HCT116 (cell line): ENCODE data around the gene PPP1R12B. TPM values are rescaled to one million over a fixed set of nuclear protein-coding genes. Genes with fewer than 3 reads are reported as not detected.

Source experiments
- ATAC-seq: fragments of 200-7000 bp; cut with Tn5 transposase; 2 replicates; pipeline ENCODE4 v1.9.1; 2020; ENCODE audit warnings: mild to moderate bottlenecking, moderate library complexity
- BruUV-seq: library from RNA; stranded (reverse); fragments of 400-500 nt; replicated peaks from 2 replicates; lab custom pipeline; 2021; lab: Mats Ljungman, UMichigan
- CTCF ChIA-PET: fragments of 300-600 bp; sonication (Branson Sonifier 250); formaldehyde crosslinking; loops from one replicate; lab custom pipeline; 2021; ENCODE audit warnings: antibody characterized with exemption; lab: Charles Lee
- POLR2A ChIA-PET: fragments of 300-600, 350-600 bp; sonication (Branson Sonifier 250); formaldehyde crosslinking; loops from one replicate; lab custom pipeline; 2021; ENCODE audit warnings: antibody characterized with exemption; lab: Charles Lee
- RAD21 ChIA-PET, 2 experiments: fragments of 300-600 bp; sonication (Branson Sonifier 250); formaldehyde crosslinking; loops; one replicate each; lab custom pipeline; 2023; ENCODE audit warnings: low total read pairs in 2 of 2; ENCODE audit not compliant: uncharacterized antibody in 2 of 2, unreplicated experiment in 2 of 2, low non-redundant PET in 1 of 2; lab: Charles Lee
- DNase-seq: peaks from one replicate; pipeline ENCODE4 v3.0.0-alpha.2; 2010; ENCODE audit warnings: low read depth, low spot score
- H2AFZ ChIP-seq: fragments of 200-600 bp; shearing (Covaris generic), sonication (generic); 2 replicates; pipeline ENCODE4 v1.6.1; 2017; ENCODE audit warnings: low read depth, mixed run types, mixed read lengths, antibody characterized with exemption, low read length; ENCODE audit not compliant: poor library complexity, severe bottlenecking
- H3K27ac ChIP-seq: 2 replicates; pipeline ENCODE4 v1.5.1; 2012; ENCODE audit warnings: low read depth, low read length
- H3K27me3 ChIP-seq: fragments of 200-600 bp; sonication (generic); 2 replicates; pipeline ENCODE4 v1.6.1; 2016; ENCODE audit warnings: mixed run types, low read length, mixed read lengths; ENCODE audit not compliant: insufficient read depth
- H3K36me3 ChIP-seq, 2 experiments: fragments of 200-500 bp in 1 of 2; fragments of 200-600 bp in 1 of 2; sonication (Bioruptor generic) in 1 of 2; sonication (generic) in 1 of 2; 2 replicates each; pipeline versions ENCODE4 v1.5.1 to v1.6.1; 2014 to 2016; ENCODE audit warnings: low read length in 2 of 2, inconsistent platforms in 1 of 2, mixed read lengths in 1 of 2, mixed run types in 1 of 2; ENCODE audit not compliant: insufficient read depth in 2 of 2, control insufficient read depth in 1 of 2
- H3K4me1 ChIP-seq, 2 experiments: fragments of 200-600 bp in 1 of 2; sonication (generic) in 1 of 2; 2 replicates each; pipeline versions ENCODE4 v1.5.1 to v1.6.1; 2012 to 2017; ENCODE audit warnings: low read length in 2 of 2, inconsistent platforms in 1 of 2, mild to moderate bottlenecking in 1 of 2, mixed read lengths in 1 of 2, mixed run types in 1 of 2, moderate library complexity in 1 of 2; ENCODE audit not compliant: insufficient read depth in 2 of 2, control insufficient read depth in 1 of 2
- H3K4me2 ChIP-seq: fragments of 200-600 bp; sonication (generic); 2 replicates; pipeline ENCODE4 v1.6.1; 2017; ENCODE audit warnings: mixed run types, low read length, mixed read lengths
- H3K4me3 ChIP-seq, 2 experiments: fragments of 200-600 bp in 1 of 2; sonication (generic) in 1 of 2; replicated peaks in 1 of 2; 2 replicates each; pipeline ENCODE4 v1.5.1; 2011 to 2016; ENCODE audit warnings: low read length in 2 of 2, control low read depth in 1 of 2, low read depth in 1 of 2, mild to moderate bottlenecking in 1 of 2, mixed read lengths in 1 of 2, mixed run types in 1 of 2
- H3K79me2 ChIP-seq: fragments of 200-600 bp; sonication (generic); 2 replicates; pipeline ENCODE4 v1.6.1; 2017; ENCODE audit warnings: mild to moderate bottlenecking, mixed run types, low read length, moderate library complexity, mixed read lengths; ENCODE audit not compliant: insufficient read depth
- H3K9ac ChIP-seq: fragments of 200-600 bp; sonication (generic); 2 replicates; pipeline ENCODE4 v1.6.1; 2016; ENCODE audit warnings: low read length, mixed read lengths
- H3K9me2 ChIP-seq: fragments of 200-600 bp; sonication (generic), shearing (Covaris generic); 2 replicates; pipeline ENCODE4 v1.6.1; 2017; ENCODE audit warnings: mixed run types, mild to moderate bottlenecking, moderate library complexity; ENCODE audit not compliant: insufficient read depth
- H3K9me3 ChIP-seq, 2 experiments: fragments of 200-500 bp in 1 of 2; fragments of 200-600 bp in 1 of 2; sonication (Bioruptor generic) in 1 of 2; sonication (generic) in 1 of 2; 2 replicates each; pipeline ENCODE4 v1.6.1; 2014 to 2017; ENCODE audit warnings: low read length in 2 of 2, mixed read lengths in 2 of 2, inconsistent platforms in 1 of 2, low read depth in 1 of 2, mild to moderate bottlenecking in 1 of 2, mixed run types in 1 of 2, moderate library complexity in 1 of 2; ENCODE audit not compliant: control insufficient read depth in 1 of 2, insufficient read depth in 1 of 2
- H4K20me1 ChIP-seq: fragments of 200-600 bp; sonication (generic), shearing (Covaris generic); 2 replicates; pipeline ENCODE4 v1.6.1; 2017; ENCODE audit warnings: mixed run types, mild to moderate bottlenecking, moderate library complexity; ENCODE audit not compliant: insufficient read depth
- CBX3 ChIP-seq: IDR thresholded peaks from 2 replicates; pipeline ENCODE4 v1.6.1; 2012; ENCODE audit warnings: low read depth
- CEBPB ChIP-seq: IDR thresholded peaks from 2 replicates; pipeline ENCODE4 v1.6.1; 2012; ENCODE audit warnings: low read depth
- EGR1 ChIP-seq: IDR thresholded peaks from 2 replicates; pipeline ENCODE4 v1.6.1; 2012; ENCODE audit warnings: low read depth
- ELF1 ChIP-seq: IDR thresholded peaks from 2 replicates; pipeline ENCODE4 v1.6.1; 2012; ENCODE audit warnings: low read depth, borderline replicate concordance
- EZH2 ChIP-seq: fragments of 200-600 bp; sonication (generic); IDR thresholded peaks from 2 replicates; pipeline ENCODE4 v1.6.1; 2017; ENCODE audit warnings: antibody characterized with exemption, mixed run types
- EZH2phosphoT487 ChIP-seq: fragments of 200-600 bp; IDR thresholded peaks from 2 replicates; pipeline ENCODE4 v1.6.1; 2018; ENCODE audit warnings: antibody characterized with exemption, borderline replicate concordance
- JUND ChIP-seq: IDR thresholded peaks from 2 replicates; pipeline ENCODE4 v1.6.1; 2012
- POLR2A ChIP-seq: IDR thresholded peaks from 2 replicates; pipeline ENCODE4 v1.7.0; 2011; ENCODE audit warnings: borderline replicate concordance; ENCODE audit not compliant: insufficient read depth, insufficient read length; ENCODE audit errors: extremely low read depth
- POLR2AphosphoS5 ChIP-seq: IDR thresholded peaks from 2 replicates; pipeline ENCODE4 v1.6.1; 2011; ENCODE audit warnings: mild to moderate bottlenecking, low read depth, low read length, moderate library complexity
- RAD21 ChIP-seq: IDR thresholded peaks from 2 replicates; pipeline ENCODE4 v1.6.1; 2012; ENCODE audit warnings: low read depth, mild to moderate bottlenecking
- SIN3A ChIP-seq: IDR thresholded peaks from 2 replicates; pipeline ENCODE4 v1.6.1; 2012; ENCODE audit warnings: low read depth
- SP1 ChIP-seq: IDR thresholded peaks from 2 replicates; pipeline ENCODE4 v1.6.1; 2012; ENCODE audit warnings: low read depth
- SRF ChIP-seq: IDR thresholded peaks from 2 replicates; pipeline ENCODE4 v1.6.1; 2012; ENCODE audit warnings: low read depth
- TCF7L2 ChIP-seq: IDR thresholded peaks from 2 replicates; pipeline ENCODE4 v1.7.0; 2011; ENCODE audit warnings: borderline replicate concordance, inconsistent platforms; ENCODE audit not compliant: insufficient read depth, insufficient read length; ENCODE audit errors: extremely low read depth
- YY1 ChIP-seq: IDR thresholded peaks from 2 replicates; pipeline ENCODE4 v1.6.1; 2011; ENCODE audit warnings: low read length, low read depth, moderate library complexity, mild to moderate bottlenecking; ENCODE audit not compliant: insufficient replicate concordance; ENCODE audit errors: extremely low read depth
- ZFX ChIP-seq: fragments of 450-650 bp; IDR thresholded peaks from 2 replicates; pipeline ENCODE4 v1.6.1; 2017
- ZNF274 ChIP-seq: fragments of 200-500 bp; sonication (Bioruptor generic); IDR thresholded peaks from 2 replicates; pipeline ENCODE4 v1.6.1; 2014; ENCODE audit warnings: mild to moderate bottlenecking, low read depth, low read length, inconsistent platforms
- intact Hi-C: fragments of 100-400 bp; cut with micrococcal nuclease; formaldehyde crosslinking; loops from 2 replicates; pipeline ENCODE4 v1.10.0; 2022
- total RNA-seq: library from RNA; stranded (reverse); gene quantifications from one replicate; pipeline ENCODE4 v1.2.1, GENCODE V29; 2021; ENCODE audit not compliant: unreplicated experiment
- TF ChIP-seq, protein P1 (sequence below): IDR thresholded peaks from 2 replicates; pipeline ENCODE4 v1.6.1; 2012
- TF ChIP-seq, protein P2 (sequence below): IDR thresholded peaks from 2 replicates; pipeline ENCODE4 v1.6.1; 2012; ENCODE audit warnings: low read depth

The PPP1R12B gene
- total RNA-seq, 1 experiment from 2014 or later: 14.3 TPM

DNA sequence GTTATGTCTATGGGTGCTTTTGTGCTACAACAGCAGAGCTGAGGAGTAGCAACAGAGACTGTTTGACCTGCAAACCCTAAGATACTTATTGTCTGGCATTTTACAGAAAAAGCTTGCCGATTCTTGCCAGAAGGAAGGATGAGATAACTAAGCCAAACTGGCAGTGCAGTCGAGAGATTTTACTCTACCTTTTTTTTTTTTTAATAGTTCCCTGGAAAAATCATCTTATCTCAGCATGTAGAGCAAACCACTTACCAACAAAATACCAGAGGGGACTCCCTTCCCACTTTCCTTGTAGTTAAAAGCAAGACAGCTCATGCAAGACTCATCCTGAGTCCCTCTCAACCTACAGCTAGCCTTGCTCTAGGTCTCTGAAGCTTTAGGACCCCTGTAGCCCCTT lies 228.9 kb downstream of the PPP1R12B start:
- no peak for TF ChIP-seq TCF7L2
- TF ChIP-seq POLR2A: no peak
- TF ChIP-seq, protein P1, sequence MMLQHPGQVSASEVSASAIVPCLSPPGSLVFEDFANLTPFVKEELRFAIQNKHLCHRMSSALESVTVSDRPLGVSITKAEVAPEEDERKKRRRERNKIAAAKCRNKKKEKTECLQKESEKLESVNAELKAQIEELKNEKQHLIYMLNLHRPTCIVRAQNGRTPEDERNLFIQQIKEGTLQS: no peak
- TF ChIP-seq YY1: no peak
- no peak for TF ChIP-seq SP1
- no peak for TF ChIP-seq EZH2
- TF ChIP-seq, protein P2, sequence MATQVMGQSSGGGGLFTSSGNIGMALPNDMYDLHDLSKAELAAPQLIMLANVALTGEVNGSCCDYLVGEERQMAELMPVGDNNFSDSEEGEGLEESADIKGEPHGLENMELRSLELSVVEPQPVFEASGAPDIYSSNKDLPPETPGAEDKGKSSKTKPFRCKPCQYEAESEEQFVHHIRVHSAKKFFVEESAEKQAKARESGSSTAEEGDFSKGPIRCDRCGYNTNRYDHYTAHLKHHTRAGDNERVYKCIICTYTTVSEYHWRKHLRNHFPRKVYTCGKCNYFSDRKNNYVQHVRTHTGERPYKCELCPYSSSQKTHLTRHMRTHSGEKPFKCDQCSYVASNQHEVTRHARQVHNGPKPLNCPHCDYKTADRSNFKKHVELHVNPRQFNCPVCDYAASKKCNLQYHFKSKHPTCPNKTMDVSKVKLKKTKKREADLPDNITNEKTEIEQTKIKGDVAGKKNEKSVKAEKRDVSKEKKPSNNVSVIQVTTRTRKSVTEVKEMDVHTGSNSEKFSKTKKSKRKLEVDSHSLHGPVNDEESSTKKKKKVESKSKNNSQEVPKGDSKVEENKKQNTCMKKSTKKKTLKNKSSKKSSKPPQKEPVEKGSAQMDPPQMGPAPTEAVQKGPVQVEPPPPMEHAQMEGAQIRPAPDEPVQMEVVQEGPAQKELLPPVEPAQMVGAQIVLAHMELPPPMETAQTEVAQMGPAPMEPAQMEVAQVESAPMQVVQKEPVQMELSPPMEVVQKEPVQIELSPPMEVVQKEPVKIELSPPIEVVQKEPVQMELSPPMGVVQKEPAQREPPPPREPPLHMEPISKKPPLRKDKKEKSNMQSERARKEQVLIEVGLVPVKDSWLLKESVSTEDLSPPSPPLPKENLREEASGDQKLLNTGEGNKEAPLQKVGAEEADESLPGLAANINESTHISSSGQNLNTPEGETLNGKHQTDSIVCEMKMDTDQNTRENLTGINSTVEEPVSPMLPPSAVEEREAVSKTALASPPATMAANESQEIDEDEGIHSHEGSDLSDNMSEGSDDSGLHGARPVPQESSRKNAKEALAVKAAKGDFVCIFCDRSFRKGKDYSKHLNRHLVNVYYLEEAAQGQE: no peak
- no peak for TF ChIP-seq CEBPB
- TF ChIP-seq ELF1: no peak
- no peak for TF ChIP-seq EGR1
- no peak for TF ChIP-seq RAD21
- no peak for TF ChIP-seq EZH2phosphoT487
- TF ChIP-seq JUND: no peak
- TF ChIP-seq ZFX: no peak
- no peak for TF ChIP-seq SRF
- no peak for TF ChIP-seq SIN3A
- no peak for TF ChIP-seq POLR2AphosphoS5
- no peak for TF ChIP-seq CBX3
- TF ChIP-seq ZNF274: no peak
- no peak for DNase-seq
- POLR2A ChIA-PET: no interaction called here
- Histone ChIP-seq H3K79me2 (no peaks in the 10 kb centered on the region), H3K27me3 (no peaks in the 10 kb centered on the region), H3K36me3 (no peaks in the 10 kb centered on the region), H3K4me3 (no peak overlapping the region), H3K9me2 (no peaks in the 10 kb centered on the region; the same call in 1 of the 2 replicates), H3K9ac (no peak overlapping the region), H3K9me3 (no peaks in the 10 kb centered on the region), H2AFZ (no peak overlapping the region), H3K4me1 (peaks cover 0 to 6% of the 10 kb centered on the region in 2 experiments; a peak in 1 of 4 replicates), H4K20me1 (no peaks in the 10 kb centered on the region), H3K27ac (no peak overlapping the region), H3K4me2 (no peak overlapping the region)
- BruUV-seq: no TSS peak
- CTCF ChIA-PET: interaction anchor here (0.9 kb wide), 1 partner anchor 23 kb away, joined by 3 read pairs; no protein-coding TSS in a partner anchor
- intact Hi-C loops: loop anchor here (10.0 kb wide), 1 partner anchor 113 kb away; no protein-coding TSS in a partner anchor
- RAD21 ChIA-PET: no interaction called here
- ATAC-seq: no peak
